K562 (cell line): ENCODE results near the gene CPT1B. TPM values are rescaled to one million over a fixed set of nuclear protein-coding genes. Genes with fewer than 3 reads are reported as not detected.

Experiments used
- ELF2 ChIP-seq: fragments of 250-450 bp; sonication (Bioruptor Pico); IDR thresholded peaks from 2 replicates; pipeline ENCODE4 v1.5.0; 2021; ENCODE audit warnings: mild to moderate bottlenecking
- ESRRA ChIP-seq: fragments of 450-650 bp; IDR thresholded peaks from 2 replicates; pipeline ENCODE4 v1.6.1; 2014; ENCODE audit warnings: low read depth, mild to moderate bottlenecking, moderate library complexity, borderline replicate concordance
- POLR2G ChIP-seq: fragments of 200-400 bp; formaldehyde crosslinking; IDR thresholded peaks from 2 replicates; pipeline ENCODE4 v1.6.1; 2017; ENCODE audit warnings: low read depth, mild to moderate bottlenecking, antibody characterized with exemption, low read length, moderate library complexity
- RBFOX2 ChIP-seq: fragments of 200-400 bp; formaldehyde crosslinking; IDR thresholded peaks from 2 replicates; pipeline ENCODE4 v1.6.1; 2017; ENCODE audit warnings: low read depth, mild to moderate bottlenecking, low read length, moderate library complexity
- ZNF217 ChIP-seq: sonication (generic); formaldehyde crosslinking; IDR thresholded peaks from 2 replicates; pipeline ENCODE4 v1.8.0; 2022; ENCODE audit warnings: mild to moderate bottlenecking, missing genetic modification reagents
- ZNF274 ChIP-seq: IDR thresholded peaks from 2 replicates; pipeline ENCODE4 v1.6.1; 2011; ENCODE audit warnings: low read depth, mild to moderate bottlenecking, low read length, moderate library complexity, borderline replicate concordance
- ZSCAN32 ChIP-seq: fragments of 450-650 bp; formaldehyde crosslinking; IDR thresholded peaks from 2 replicates; pipeline ENCODE4 v1.4.0; 2020; ENCODE audit warnings: mild to moderate bottlenecking, moderate library complexity
- polyA plus RNA-seq, 8 experiments: library from polyadenylated mRNA; depleted of rRNA in 4 of 8; stranded (reverse) in 5 of 8; unstranded in 3 of 8; fragments of >200 nt; fragmentation: Nextera tagmentation in 2 of 8; fragmentation: Illumina TruSeq in 1 of 8; extraction: Ambion mirVana in 2 of 8; extraction: Trizol in 1 of 8; gene quantifications; 2 replicates each; pipeline versions ENCODE4 v1.2.1 to v1.2.3, GENCODE V29; 2011 to 2014; ENCODE audit warnings: inconsistent platforms in 1 of 8, missing spikeins in 1 of 8
- total RNA-seq, 7 experiments: library from RNA; depleted of rRNA in 6 of 7; stranded (reverse); fragments of >200 nt in 6 of 7; fragmentation: Illumina TruSeq in 2 of 7; extraction: Trizol in 2 of 7; gene quantifications; 2 replicates each; pipeline versions ENCODE4 v1.2.1 to v1.2.3, GENCODE V29; 2011 to 2021; ENCODE audit warnings: low replicate concordance in 1 of 7
- TF ChIP-seq, protein P1 (sequence below): IDR thresholded peaks from 2 replicates; pipeline ENCODE4 v1.6.1; 2011; ENCODE audit warnings: borderline replicate concordance, low read depth, mild to moderate bottlenecking, moderate library complexity, low read length; ENCODE audit not compliant: insufficient read depth, poor library complexity, severe bottlenecking
- TF ChIP-seq, protein P2 (sequence below): fragments of 450-650 bp; IDR thresholded peaks from 2 replicates; pipeline ENCODE4 v1.6.1; 2018; ENCODE audit not compliant: partially characterized antibody
- TF ChIP-seq, protein P3 (sequence below), 2 experiments: fragments of 450-650 bp in 1 of 2; sonication (generic) in 1 of 2; formaldehyde crosslinking in 1 of 2; IDR thresholded peaks; 2 replicates each; pipeline versions ENCODE4 v1.7.1 to v1.9.0; 2016 to 2022; ENCODE audit warnings: inconsistent platforms in 1 of 2, mild to moderate bottlenecking in 1 of 2, missing genetic modification reagents in 1 of 2

Gene CPT1B
- total and polyA plus RNA-seq, 9 of the 15 experiments (the other 6 are each of a cell fraction or from before 2014, with no cell fraction given) = 0.35 to 6.1 (median 2.6) TPM

DNA sequence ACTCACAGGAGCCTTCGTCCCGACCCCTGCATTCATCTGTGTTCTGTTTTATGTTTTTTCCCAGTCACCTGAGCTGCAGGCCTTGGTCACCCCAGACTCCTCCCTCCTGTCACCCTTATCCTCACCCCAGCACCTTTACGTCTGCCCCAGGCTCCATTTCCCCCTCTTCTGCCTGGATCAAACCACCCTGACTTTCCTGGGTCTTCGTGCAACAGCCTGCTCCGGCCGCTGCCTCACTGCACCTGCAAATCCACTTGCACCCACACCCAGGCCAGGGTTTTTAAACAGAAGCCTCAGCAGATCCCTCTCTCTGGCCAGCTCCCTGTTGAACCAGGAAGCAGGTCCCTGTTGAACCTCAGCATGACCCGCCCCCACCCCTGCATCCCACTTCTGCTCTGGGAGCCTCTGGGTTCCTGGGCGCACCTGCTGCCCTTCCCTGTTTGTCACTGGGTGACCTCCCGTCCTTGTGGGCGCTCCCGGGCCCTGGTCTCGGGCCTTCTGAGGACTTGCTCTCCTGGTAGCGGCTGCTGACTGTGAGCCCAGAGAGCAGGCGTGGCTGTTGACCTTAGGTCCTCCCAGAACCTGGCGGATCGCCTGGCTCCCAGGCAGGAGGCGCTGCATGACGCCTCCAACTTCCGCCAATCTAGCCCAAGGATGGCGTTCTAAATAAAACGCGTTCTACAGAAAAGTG is 35.2 kb upstream of the CPT1B start (continued):
- TF ChIP-seq, protein P1, sequence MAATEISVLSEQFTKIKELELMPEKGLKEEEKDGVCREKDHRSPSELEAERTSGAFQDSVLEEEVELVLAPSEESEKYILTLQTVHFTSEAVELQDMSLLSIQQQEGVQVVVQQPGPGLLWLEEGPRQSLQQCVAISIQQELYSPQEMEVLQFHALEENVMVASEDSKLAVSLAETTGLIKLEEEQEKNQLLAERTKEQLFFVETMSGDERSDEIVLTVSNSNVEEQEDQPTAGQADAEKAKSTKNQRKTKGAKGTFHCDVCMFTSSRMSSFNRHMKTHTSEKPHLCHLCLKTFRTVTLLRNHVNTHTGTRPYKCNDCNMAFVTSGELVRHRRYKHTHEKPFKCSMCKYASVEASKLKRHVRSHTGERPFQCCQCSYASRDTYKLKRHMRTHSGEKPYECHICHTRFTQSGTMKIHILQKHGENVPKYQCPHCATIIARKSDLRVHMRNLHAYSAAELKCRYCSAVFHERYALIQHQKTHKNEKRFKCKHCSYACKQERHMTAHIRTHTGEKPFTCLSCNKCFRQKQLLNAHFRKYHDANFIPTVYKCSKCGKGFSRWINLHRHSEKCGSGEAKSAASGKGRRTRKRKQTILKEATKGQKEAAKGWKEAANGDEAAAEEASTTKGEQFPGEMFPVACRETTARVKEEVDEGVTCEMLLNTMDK = peak; percentile 51
- TF ChIP-seq ZNF274 (no peak), ZNF217 (CRISPR knock-in tag) (no peak), ESRRA (peak; percentile 42; the same call in 1 of the 2 replicates), RBFOX2 (peak; percentile 56; the same call in 1 of the 2 replicates), ELF2 (0 out of 2 replicates have a peak, but pooled peaks have one; percentile 49), POLR2G (peak; percentile 72), ZSCAN32 (CRISPR knock-in tag) (no peak)
- TF ChIP-seq, protein P2, sequence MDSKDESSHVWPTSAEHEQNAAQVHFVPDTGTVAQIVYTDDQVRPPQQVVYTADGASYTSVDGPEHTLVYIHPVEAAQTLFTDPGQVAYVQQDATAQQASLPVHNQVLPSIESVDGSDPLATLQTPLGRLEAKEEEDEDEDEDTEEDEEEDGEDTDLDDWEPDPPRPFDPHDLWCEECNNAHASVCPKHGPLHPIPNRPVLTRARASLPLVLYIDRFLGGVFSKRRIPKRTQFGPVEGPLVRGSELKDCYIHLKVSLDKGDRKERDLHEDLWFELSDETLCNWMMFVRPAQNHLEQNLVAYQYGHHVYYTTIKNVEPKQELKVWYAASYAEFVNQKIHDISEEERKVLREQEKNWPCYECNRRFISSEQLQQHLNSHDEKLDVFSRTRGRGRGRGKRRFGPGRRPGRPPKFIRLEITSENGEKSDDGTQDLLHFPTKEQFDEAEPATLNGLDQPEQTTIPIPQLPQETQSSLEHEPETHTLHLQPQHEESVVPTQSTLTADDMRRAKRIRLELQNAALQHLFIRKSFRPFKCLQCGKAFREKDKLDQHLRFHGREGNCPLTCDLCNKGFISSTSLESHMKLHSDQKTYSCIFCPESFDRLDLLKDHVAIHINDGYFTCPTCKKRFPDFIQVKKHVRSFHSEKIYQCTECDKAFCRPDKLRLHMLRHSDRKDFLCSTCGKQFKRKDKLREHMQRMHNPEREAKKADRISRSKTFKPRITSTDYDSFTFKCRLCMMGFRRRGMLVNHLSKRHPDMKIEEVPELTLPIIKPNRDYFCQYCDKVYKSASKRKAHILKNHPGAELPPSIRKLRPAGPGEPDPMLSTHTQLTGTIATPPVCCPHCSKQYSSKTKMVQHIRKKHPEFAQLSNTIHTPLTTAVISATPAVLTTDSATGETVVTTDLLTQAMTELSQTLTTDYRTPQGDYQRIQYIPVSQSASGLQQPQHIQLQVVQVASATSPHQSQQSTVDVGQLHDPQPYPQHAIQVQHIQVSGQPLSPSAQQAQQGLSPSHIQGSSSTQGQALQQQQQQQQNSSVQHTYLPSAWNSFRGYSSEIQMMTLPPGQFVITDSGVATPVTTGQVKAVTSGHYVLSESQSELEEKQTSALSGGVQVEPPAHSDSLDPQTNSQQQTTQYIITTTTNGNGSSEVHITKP = peak; percentile 64
- TF ChIP-seq, protein P3, sequence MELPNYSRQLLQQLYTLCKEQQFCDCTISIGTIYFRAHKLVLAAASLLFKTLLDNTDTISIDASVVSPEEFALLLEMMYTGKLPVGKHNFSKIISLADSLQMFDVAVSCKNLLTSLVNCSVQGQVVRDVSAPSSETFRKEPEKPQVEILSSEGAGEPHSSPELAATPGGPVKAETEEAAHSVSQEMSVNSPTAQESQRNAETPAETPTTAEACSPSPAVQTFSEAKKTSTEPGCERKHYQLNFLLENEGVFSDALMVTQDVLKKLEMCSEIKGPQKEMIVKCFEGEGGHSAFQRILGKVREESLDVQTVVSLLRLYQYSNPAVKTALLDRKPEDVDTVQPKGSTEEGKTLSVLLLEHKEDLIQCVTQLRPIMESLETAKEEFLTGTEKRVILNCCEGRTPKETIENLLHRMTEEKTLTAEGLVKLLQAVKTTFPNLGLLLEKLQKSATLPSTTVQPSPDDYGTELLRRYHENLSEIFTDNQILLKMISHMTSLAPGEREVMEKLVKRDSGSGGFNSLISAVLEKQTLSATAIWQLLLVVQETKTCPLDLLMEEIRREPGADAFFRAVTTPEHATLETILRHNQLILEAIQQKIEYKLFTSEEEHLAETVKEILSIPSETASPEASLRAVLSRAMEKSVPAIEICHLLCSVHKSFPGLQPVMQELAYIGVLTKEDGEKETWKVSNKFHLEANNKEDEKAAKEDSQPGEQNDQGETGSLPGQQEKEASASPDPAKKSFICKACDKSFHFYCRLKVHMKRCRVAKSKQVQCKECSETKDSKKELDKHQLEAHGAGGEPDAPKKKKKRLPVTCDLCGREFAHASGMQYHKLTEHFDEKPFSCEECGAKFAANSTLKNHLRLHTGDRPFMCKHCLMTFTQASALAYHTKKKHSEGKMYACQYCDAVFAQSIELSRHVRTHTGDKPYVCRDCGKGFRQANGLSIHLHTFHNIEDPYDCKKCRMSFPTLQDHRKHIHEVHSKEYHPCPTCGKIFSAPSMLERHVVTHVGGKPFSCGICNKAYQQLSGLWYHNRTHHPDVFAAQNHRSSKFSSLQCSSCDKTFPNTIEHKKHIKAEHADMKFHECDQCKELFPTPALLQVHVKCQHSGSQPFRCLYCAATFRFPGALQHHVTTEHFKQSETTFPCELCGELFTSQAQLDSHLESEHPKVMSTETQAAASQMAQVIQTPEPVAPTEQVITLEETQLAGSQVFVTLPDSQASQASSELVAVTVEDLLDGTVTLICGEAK (IDR thresholded peaks at IDR 0.05) = 0 out of 2 replicates have a peak, but pooled peaks have one; percentile 32
- TF ChIP-seq, protein P3 (CRISPR knock-in tag; IDR thresholded peaks at IDR 0.05) = no peak
